ENCODE data around the gene ATP8B3. TPM values are rescaled to one million over a fixed set of nuclear protein-coding genes. Genes with fewer than 3 reads are reported as not detected.

ATP8B3 gene
- total and polyA plus RNA-seq, 9 of the 15 experiments (the other 6 are each of a cell fraction or from before 2014, with no cell fraction given) = 1.2 to 12.3 (median 3.8) TPM

- TF ChIP-seq PTTG1 (tag; IDR thresholded peaks at IDR 0.05; ENCODE audit: low read depth) (no peak), RNF219 (CRISPR knock-in tag; IDR thresholded peaks at IDR 0.05) (no peak), NUFIP1 (IDR thresholded peaks at IDR 0.05; ENCODE audit: partially characterized antibody) (no peak), HDAC2 (IDR thresholded peaks at IDR 0.05) (peak; percentile 28; the same call in 1 of the 2 replicates), EZH2 (IDR thresholded peaks at IDR 0.05; ENCODE audit: borderline replicate concordance, low read depth, low read length) (no peak), CTCFL (IDR thresholded peaks at IDR 0.05; ENCODE audit: borderline replicate concordance, insufficient read depth, low read depth, low read length, poor library complexity, severe bottlenecking) (peak; percentile 51)
- TF ChIP-seq, protein P1, sequence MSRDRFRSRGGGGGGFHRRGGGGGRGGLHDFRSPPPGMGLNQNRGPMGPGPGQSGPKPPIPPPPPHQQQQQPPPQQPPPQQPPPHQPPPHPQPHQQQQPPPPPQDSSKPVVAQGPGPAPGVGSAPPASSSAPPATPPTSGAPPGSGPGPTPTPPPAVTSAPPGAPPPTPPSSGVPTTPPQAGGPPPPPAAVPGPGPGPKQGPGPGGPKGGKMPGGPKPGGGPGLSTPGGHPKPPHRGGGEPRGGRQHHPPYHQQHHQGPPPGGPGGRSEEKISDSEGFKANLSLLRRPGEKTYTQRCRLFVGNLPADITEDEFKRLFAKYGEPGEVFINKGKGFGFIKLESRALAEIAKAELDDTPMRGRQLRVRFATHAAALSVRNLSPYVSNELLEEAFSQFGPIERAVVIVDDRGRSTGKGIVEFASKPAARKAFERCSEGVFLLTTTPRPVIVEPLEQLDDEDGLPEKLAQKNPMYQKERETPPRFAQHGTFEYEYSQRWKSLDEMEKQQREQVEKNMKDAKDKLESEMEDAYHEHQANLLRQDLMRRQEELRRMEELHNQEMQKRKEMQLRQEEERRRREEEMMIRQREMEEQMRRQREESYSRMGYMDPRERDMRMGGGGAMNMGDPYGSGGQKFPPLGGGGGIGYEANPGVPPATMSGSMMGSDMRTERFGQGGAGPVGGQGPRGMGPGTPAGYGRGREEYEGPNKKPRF (IDR thresholded peaks at IDR 0.05; ENCODE audit: low read depth, low read length) = no peak
- TF ChIP-seq, protein P2, sequence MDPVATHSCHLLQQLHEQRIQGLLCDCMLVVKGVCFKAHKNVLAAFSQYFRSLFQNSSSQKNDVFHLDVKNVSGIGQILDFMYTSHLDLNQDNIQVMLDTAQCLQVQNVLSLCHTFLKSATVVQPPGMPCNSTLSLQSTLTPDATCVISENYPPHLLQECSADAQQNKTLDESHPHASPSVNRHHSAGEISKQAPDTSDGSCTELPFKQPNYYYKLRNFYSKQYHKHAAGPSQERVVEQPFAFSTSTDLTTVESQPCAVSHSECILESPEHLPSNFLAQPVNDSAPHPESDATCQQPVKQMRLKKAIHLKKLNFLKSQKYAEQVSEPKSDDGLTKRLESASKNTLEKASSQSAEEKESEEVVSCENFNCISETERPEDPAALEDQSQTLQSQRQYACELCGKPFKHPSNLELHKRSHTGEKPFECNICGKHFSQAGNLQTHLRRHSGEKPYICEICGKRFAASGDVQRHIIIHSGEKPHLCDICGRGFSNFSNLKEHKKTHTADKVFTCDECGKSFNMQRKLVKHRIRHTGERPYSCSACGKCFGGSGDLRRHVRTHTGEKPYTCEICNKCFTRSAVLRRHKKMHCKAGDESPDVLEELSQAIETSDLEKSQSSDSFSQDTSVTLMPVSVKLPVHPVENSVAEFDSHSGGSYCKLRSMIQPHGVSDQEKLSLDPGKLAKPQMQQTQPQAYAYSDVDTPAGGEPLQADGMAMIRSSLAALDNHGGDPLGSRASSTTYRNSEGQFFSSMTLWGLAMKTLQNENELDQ (CRISPR knock-in tag; IDR thresholded peaks at IDR 0.05; ENCODE audit: borderline replicate concordance) = no peak
- TF ChIP-seq, protein P3, sequence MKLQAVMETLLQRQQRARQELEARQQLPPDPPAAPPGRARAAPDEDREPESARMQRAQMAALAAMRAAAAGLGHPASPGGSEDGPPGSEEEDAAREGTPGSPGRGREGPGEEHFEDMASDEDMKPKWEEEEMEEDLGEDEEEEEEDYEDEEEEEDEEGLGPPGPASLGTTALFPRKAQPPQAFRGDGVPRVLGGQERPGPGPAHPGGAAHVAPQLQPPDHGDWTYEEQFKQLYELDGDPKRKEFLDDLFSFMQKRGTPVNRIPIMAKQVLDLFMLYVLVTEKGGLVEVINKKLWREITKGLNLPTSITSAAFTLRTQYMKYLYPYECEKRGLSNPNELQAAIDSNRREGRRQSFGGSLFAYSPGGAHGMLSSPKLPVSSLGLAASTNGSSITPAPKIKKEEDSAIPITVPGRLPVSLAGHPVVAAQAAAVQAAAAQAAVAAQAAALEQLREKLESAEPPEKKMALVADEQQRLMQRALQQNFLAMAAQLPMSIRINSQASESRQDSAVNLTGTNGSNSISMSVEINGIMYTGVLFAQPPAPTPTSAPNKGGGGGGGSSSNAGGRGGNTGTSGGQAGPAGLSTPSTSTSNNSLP (IDR thresholded peaks at IDR 0.05; ENCODE audit: borderline replicate concordance, low read depth, low read length) = no peak
- TF ChIP-seq, protein P4, sequence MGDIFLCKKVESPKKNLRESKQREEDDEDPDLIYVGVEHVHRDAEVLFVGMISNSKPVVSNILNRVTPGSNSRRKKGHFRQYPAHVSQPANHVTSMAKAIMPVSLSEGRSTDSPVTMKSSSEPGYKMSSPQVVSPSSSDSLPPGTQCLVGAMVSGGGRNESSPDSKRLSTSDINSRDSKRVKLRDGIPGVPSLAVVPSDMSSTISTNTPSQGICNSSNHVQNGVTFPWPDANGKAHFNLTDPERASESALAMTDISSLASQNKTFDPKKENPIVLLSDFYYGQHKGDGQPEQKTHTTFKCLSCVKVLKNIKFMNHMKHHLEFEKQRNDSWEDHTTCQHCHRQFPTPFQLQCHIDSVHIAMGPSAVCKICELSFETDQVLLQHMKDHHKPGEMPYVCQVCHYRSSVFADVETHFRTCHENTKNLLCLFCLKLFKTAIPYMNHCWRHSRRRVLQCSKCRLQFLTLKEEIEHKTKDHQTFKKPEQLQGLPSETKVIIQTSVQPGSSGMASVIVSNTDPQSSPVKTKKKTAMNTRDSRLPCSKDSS (IDR thresholded peaks at IDR 0.05; ENCODE audit: low read depth, partially characterized antibody) = no peak
Observed at GRCh38 chr19:1811942-1812425, at the start of gene ATP8B3 (continued).
